ENCODE measurements around the gene LYRM4.
"Not testable (repeated sequence)": the region's sequence is repeated elsewhere in the genome, so short reads cannot be mapped to it uniquely, and the experiment has no call there.

The LYRM4 gene

DNA sequence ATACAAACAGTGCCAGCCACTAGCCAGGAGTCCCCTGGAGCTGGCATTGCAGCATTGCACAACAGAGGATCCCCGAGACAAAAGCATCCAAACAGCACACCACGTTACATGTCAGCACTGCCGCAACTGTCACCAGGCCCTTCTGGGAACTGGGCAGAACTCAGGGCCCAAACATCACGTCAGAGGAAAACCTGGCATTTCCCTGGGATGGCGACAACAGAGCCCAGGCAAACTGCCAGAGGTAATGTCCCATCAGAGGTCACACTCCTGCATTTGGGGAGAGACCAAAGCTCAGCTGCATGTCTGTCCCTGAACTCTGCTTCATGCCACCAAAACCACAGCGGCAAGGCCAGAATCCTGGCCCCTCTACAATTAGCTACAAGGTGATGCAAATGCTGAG lies 139.3 kb downstream of the LYRM4 start:
- H3K9ac ChIP-seq (ENCODE audit: low read length): no peak overlapping the region
- H3K27ac ChIP-seq (ENCODE audit: low read depth, low read length): no peak overlapping the region
- 0 out of 2 replicates have a peak, but pooled peaks cover 4% of the 10 kb centered on the region for H3K9me3 ChIP-seq (ENCODE audit: control insufficient read depth, insufficient read depth, low read depth, low read length)
- H3K27me3 ChIP-seq (ENCODE audit: control insufficient read depth, insufficient read depth, low read length): no peaks in the 10 kb centered on the region
- no peak overlapping the region for H3K4me3 ChIP-seq (ENCODE audit: low read depth, low read length)
- H3K4me1 ChIP-seq (ENCODE audit: control insufficient read depth, insufficient read depth, low read length): peaks cover 13% of the 10 kb centered on the region
- H3K36me3 ChIP-seq (ENCODE audit: control insufficient read depth, insufficient read depth, low read length): no peaks in the 10 kb centered on the region

DNA sequence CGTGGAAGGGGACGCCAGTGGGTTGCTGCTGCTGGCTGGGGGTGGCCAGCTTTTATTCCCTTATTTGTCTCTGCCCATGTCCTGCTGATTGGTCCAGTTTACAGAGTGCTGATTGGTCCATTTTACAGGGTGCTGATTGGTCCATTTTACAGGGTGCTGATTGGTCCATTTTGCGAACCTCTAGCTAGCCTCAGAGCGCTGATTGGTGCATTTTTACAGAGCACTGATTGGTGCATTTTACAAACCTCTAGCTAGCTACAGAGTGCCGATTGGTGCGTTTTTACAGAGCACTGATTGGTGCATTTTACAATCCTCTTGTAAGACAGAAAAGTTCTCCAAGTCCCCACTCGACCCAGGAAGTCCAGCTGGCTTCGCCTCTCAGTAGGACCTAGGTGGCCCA lies 140.2 kb downstream of the LYRM4 start:
- not testable (repeated sequence) for H3K9ac ChIP-seq (ENCODE audit: low read length); H3K4me1 ChIP-seq (ENCODE audit: control insufficient read depth, insufficient read depth, low read length); H3K27me3 ChIP-seq (ENCODE audit: control insufficient read depth, insufficient read depth, low read length); H3K9me3 ChIP-seq (ENCODE audit: control insufficient read depth, insufficient read depth, low read depth, low read length); H3K36me3 ChIP-seq (ENCODE audit: control insufficient read depth, insufficient read depth, low read length); H3K4me3 ChIP-seq (ENCODE audit: low read depth, low read length); H3K27ac ChIP-seq (ENCODE audit: low read depth, low read length)

DNA sequence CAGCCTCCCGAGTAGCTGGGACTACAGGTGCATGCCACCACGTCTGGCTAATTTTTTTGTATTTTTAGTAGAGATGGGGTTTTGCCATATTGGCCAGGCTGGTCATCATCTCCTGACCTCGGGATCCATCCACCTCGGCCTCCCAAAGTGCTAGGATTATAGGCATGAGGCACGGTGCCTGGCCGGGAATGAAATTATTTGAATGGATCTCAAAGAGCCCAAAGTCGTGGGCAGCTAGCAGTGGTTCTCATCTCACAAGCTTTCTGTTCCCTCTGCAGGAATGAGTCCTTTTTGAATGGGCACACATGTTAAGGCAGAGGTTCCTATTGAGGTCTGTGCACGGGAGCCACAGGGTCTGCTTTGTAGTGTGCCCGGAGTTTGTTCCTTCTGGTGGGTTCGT lies 140.7 kb downstream of the LYRM4 start:
- no peaks in the 10 kb centered on the region for H3K4me1 ChIP-seq (ENCODE audit: control insufficient read depth, insufficient read depth, low read length)
- H3K9ac ChIP-seq (ENCODE audit: low read length): no peak overlapping the region
- H3K36me3 ChIP-seq (ENCODE audit: control insufficient read depth, insufficient read depth, low read length): no peaks in the 10 kb centered on the region

DNA sequence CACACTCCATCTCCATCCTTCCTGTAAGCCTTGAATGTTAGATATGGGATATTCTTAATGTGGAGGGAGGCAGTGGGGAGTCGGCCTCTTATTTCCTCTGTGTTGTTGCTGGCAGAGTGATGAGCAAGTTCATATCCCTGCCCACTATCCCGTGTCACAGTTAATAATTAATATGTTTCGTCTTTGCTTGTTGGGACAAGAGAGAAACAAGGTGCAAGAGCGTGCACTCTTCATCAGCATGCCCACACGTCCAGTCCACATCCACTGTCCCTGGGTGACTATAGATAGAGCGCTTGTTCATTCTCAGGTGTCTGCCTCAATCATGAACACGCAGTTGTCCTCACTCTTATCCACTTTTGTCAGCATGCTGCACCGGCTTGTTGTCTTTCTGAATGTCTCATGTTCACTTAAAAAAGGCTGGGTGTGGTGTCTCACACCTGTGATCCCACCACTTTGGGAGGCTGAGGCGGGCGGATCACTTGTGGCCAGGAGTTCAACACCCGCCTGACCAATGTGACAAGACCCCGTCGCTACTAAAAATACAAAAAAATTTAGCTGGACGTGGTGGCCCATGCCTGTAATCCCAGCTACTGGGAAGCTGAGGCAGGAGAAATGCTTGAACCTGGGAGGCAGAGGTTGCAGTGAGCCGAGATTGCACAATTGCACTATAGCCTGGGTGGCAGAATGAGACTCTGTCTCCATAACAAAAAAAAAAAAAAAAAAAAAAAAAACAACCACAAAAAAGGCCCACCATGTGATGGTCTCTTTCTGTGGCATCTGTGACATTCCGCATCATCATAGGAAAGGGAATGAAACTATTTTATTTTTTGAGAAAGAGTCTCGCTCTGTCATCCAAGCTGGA lies 141.4 kb downstream of the LYRM4 start:
- Histone ChIP-seq H3K9ac (ENCODE audit: low read length) (no peak overlapping the region), H3K27me3 (ENCODE audit: control insufficient read depth, insufficient read depth, low read length) (no peaks in the 10 kb centered on the region), H3K9me3 (ENCODE audit: control insufficient read depth, insufficient read depth, low read depth, low read length) (0 out of 2 replicates have a peak, but pooled peaks cover 4% of the 10 kb centered on the region), H3K4me1 (ENCODE audit: control insufficient read depth, insufficient read depth, low read length) (no peaks in the 10 kb centered on the region), H3K36me3 (ENCODE audit: control insufficient read depth, insufficient read depth, low read length) (no peaks in the 10 kb centered on the region), H3K27ac (ENCODE audit: low read depth, low read length) (no peak overlapping the region), H3K4me3 (ENCODE audit: low read depth, low read length) (no peak overlapping the region)

More for the DNA sequence above, 140.7 kb downstream of the LYRM4 start:
- H3K4me3 ChIP-seq (ENCODE audit: low read depth, low read length): no peak overlapping the region
- H3K27ac ChIP-seq (ENCODE audit: low read depth, low read length): no peak overlapping the region
- H3K27me3 ChIP-seq (ENCODE audit: control insufficient read depth, insufficient read depth, low read length): no peaks in the 10 kb centered on the region
- 0 out of 2 replicates have a peak, but pooled peaks cover 4% of the 10 kb centered on the region for H3K9me3 ChIP-seq (ENCODE audit: control insufficient read depth, insufficient read depth, low read depth, low read length)

DNA sequence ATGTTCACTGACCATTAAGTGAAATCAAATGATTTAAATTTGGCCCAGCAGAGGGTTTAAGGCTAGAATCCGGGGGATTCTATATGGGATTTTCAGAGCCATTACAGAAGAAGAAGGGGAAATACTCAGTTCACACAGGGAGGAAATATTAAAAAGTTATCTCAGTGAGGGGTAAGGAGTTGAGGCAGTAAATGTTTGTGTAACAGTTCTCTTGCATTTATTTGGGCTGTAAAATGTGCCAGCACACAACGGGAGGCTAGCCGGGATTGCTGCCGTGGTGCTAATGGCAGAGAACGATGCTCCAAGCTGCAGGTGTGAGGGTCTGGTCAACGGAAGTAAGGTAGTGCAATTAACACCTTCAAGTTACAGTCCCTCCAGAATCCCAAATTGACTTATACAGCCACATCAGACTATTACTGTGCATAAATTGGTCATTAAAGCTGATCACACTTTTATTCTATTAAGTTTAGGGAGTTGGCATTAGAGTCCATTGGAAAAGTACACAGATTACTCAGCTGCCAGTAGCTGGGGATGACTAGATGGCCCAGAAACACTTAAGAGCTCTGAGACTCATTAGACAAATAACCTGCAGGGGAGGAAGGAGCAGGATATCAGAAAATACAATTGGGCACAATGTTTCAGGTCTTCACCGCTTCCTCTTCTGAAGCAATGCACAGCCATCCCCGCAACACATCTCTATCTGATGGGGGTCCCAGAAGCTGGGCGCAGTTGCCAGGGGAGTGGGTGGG lies 144.3 kb downstream of the LYRM4 start:
- Histone ChIP-seq H3K4me3 (ENCODE audit: low read depth, low read length) (no peak overlapping the region), H3K36me3 (ENCODE audit: control insufficient read depth, insufficient read depth, low read length) (0 out of 2 replicates have a peak, but pooled peaks cover 2% of the 10 kb centered on the region), H3K27ac (ENCODE audit: low read depth, low read length) (no peak overlapping the region), H3K9ac (ENCODE audit: low read length) (no peak overlapping the region), H3K27me3 (ENCODE audit: control insufficient read depth, insufficient read depth, low read length) (no peaks in the 10 kb centered on the region), H3K4me1 (ENCODE audit: control insufficient read depth, insufficient read depth, low read length) (no peaks in the 10 kb centered on the region), H3K9me3 (ENCODE audit: control insufficient read depth, insufficient read depth, low read depth, low read length) (0 out of 2 replicates have a peak, but pooled peaks cover 4% of the 10 kb centered on the region)

DNA sequence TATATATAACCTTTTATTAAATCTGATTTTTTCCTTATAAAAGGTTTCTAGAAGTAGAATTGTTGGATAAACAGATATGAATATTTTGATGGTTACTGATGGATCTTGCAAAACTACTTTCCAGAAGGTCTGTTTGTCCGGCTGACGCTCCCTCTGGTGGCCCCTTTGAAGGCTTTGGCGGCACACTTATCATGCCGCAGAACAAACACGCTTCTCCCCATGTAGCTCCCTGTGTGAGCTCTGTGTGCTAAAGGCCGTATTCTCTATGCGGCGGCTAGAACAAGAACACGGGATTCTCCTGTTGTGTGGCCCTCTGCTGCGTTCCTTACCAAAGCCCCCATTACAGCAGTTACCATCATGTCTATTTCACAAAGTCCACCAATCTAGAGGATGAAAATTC lies 145.6 kb downstream of the LYRM4 start:
- H3K9ac ChIP-seq (ENCODE audit: low read length): no peak overlapping the region
- no peak overlapping the region for H3K4me3 ChIP-seq (ENCODE audit: low read depth, low read length)
- H3K27ac ChIP-seq (ENCODE audit: low read depth, low read length): no peak overlapping the region
- no peaks in the 10 kb centered on the region for H3K4me1 ChIP-seq (ENCODE audit: control insufficient read depth, insufficient read depth, low read length)
- no peaks in the 10 kb centered on the region for H3K27me3 ChIP-seq (ENCODE audit: control insufficient read depth, insufficient read depth, low read length)
- H3K9me3 ChIP-seq (ENCODE audit: control insufficient read depth, insufficient read depth, low read depth, low read length): no peaks in the 10 kb centered on the region
- 0 out of 2 replicates have a peak, but pooled peaks cover 5% of the 10 kb centered on the region for H3K36me3 ChIP-seq (ENCODE audit: control insufficient read depth, insufficient read depth, low read length)

DNA sequence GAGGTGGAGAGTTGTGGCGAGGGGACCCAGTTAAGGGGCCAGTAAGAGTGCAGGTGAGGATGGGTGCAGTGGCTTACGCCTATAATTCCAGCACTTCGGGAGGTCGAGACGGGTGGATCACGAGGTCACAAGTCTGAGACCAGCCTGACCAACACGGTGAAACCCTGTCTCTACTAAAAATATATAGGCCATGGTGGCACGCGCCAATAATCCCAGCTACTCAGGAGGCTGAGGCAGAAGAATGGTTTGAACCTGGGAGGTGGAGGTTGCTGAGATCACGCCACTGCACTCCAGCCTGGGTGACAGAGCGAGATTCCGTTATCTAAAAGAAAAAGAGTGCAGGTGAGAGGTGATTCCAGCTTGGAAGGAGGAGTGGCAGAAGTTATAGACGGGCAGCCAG lies 147.7 kb downstream of the LYRM4 start:
- H3K27ac ChIP-seq (ENCODE audit: low read depth, low read length): no peak overlapping the region
- 0 out of 2 replicates have a peak, but pooled peaks cover 5% of the 10 kb centered on the region for H3K36me3 ChIP-seq (ENCODE audit: control insufficient read depth, insufficient read depth, low read length)
- no peaks in the 10 kb centered on the region for H3K27me3 ChIP-seq (ENCODE audit: control insufficient read depth, insufficient read depth, low read length)

DNA sequence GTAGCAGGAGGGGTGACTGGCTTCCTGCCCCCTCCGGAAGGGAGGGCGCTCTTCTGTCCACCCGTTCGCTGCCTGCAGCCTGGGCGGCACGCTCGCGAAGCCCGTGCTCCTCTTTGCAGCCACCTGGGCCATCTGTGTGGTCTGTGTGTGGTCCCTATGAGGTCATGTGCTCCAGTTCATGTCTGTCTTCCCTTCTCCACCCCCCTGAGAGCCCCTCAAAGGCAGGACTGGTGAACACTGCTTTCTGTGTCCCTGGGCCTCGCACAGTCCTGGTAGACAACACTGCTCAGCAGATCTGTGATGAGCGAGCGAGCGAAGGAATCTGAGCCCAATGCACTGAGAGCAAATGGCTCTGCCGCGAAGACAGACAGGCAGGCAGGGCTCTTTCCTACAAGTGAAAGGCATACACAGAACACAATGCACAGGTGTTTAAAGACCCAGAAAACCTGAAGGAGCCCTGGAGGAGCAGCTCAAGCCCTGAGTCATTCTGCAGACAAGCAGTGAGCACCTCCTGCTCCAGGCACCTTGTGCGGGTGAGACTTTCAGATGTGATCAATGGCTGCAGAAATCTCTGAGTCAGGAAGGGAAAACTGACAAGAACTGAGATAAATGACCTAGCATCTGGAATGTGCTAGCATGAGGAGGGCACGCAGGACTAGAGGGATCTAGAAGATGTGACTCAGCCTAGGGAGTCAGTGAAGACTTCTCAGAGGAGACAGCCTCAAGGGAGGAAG lies 148.5 kb downstream of the LYRM4 start:
- Histone ChIP-seq H3K27me3 (ENCODE audit: control insufficient read depth, insufficient read depth, low read length) (no peaks in the 10 kb centered on the region), H3K4me3 (ENCODE audit: low read depth, low read length) (no peak overlapping the region), H3K4me1 (ENCODE audit: control insufficient read depth, insufficient read depth, low read length) (no peaks in the 10 kb centered on the region), H3K9me3 (ENCODE audit: control insufficient read depth, insufficient read depth, low read depth, low read length) (no peaks in the 10 kb centered on the region), H3K9ac (ENCODE audit: low read length) (no peak overlapping the region), H3K36me3 (ENCODE audit: control insufficient read depth, insufficient read depth, low read length) (0 out of 2 replicates have a peak, but pooled peaks cover 5% of the 10 kb centered on the region), H3K27ac (ENCODE audit: low read depth, low read length) (no peak overlapping the region)

More for the DNA sequence above, 147.7 kb downstream of the LYRM4 start:
- H3K4me1 ChIP-seq (ENCODE audit: control insufficient read depth, insufficient read depth, low read length): no peaks in the 10 kb centered on the region
- no peak overlapping the region for H3K4me3 ChIP-seq (ENCODE audit: low read depth, low read length)
- no peaks in the 10 kb centered on the region for H3K9me3 ChIP-seq (ENCODE audit: control insufficient read depth, insufficient read depth, low read depth, low read length)
- H3K9ac ChIP-seq (ENCODE audit: low read length): no peak overlapping the region

DNA sequence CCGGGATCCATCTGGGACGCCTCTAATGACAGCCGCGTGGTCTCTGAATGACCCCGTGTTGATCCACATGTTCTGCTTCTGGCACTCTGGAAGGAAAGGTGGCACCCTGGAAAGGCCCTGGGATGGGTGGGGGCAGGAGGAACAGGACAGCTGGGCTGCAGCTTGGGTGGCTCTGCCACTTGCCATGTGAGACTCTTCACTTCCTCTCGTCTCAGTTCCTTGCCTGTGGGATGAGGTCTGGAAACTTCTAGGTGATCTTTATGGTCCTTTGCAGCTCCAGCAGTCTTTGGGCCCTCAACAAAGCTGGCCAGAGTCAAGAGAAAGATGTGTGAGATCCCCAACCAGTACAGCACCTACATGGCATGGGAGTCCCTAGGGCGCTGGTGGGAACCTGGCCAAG lies 149.1 kb downstream of the LYRM4 start:
- Histone ChIP-seq H3K4me3 (ENCODE audit: low read depth, low read length) (no peak overlapping the region), H3K27me3 (ENCODE audit: control insufficient read depth, insufficient read depth, low read length) (no peaks in the 10 kb centered on the region), H3K27ac (ENCODE audit: low read depth, low read length) (no peak overlapping the region), H3K4me1 (ENCODE audit: control insufficient read depth, insufficient read depth, low read length) (no peaks in the 10 kb centered on the region), H3K9me3 (ENCODE audit: control insufficient read depth, insufficient read depth, low read depth, low read length) (no peaks in the 10 kb centered on the region), H3K36me3 (ENCODE audit: control insufficient read depth, insufficient read depth, low read length) (0 out of 2 replicates have a peak, but pooled peaks cover 5% of the 10 kb centered on the region), H3K9ac (ENCODE audit: low read length) (no peak overlapping the region)

DNA sequence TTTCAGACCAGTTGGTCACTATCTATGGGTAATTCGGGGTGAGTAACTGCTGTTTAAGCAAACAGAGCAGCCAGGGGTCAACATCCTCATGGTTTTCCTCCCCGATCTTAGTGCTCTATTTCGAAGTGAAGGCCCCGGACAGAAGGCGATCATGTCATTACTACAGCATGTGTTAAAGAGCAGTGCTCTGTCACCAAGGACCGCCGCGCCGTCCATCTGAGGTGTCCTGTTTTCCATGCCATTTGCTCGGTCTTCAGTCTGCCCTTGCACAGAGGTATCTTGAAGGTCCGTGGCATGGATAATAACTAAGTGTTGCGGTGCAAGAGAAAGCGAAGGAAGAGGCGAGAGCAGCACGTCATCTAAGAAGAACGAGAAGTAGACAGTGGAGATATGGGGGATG lies 150.5 kb downstream of the LYRM4 start:
- H3K4me1 ChIP-seq (ENCODE audit: control insufficient read depth, insufficient read depth, low read length): no peaks in the 10 kb centered on the region
- H3K27ac ChIP-seq (ENCODE audit: low read depth, low read length): no peak overlapping the region
- H3K36me3 ChIP-seq (ENCODE audit: control insufficient read depth, insufficient read depth, low read length): 0 out of 2 replicates have a peak, but pooled peaks cover 5% of the 10 kb centered on the region
- H3K9me3 ChIP-seq (ENCODE audit: control insufficient read depth, insufficient read depth, low read depth, low read length): no peaks in the 10 kb centered on the region
- H3K4me3 ChIP-seq (ENCODE audit: low read depth, low read length): no peak overlapping the region
- no peaks in the 10 kb centered on the region for H3K27me3 ChIP-seq (ENCODE audit: control insufficient read depth, insufficient read depth, low read length)
- H3K9ac ChIP-seq (ENCODE audit: low read length): no peak overlapping the region

Measured in HUES6 (cell line).